Measurements from ENCODE around the gene SETD7.
A peak's percentile ranks its signal among the peaks of the same experiment; 100 is the strongest.
"Not testable (repeated sequence)": the region's sequence is repeated elsewhere in the genome, so short reads cannot be mapped to it uniquely, and the experiment has no call there.

Gene SETD7

GRCh38 chr4:139453371-139454110 lies 102.5 kb downstream of the SETD7 start:
- peaks cover 0 to 23% (median 20%) of the 10 kb centered on the region in 11 experiments; a peak in 21 of 22 replicates for H3K9me3 ChIP-seq (replicated peaks in 1 of 11)
- TF ChIP-seq Cebpa-rat (IDR thresholded peaks at IDR 0.05): no peak; a peak in 3 of 22 replicates
- peak overlapping the region; percentile 85 to 96 (median 93) for H3K27ac ChIP-seq
- H3K4me2 ChIP-seq: peak overlapping the region; percentile 80 to 96 (median 89)
- peaks cover 37 to 48% (median 40%) of the 10 kb centered on the region in 10 experiments for H3K4me1 ChIP-seq
- H3K4me3 ChIP-seq: peak overlapping the region; percentile 79 to 96 (median 90)
- H4K20me1 ChIP-seq: peaks cover 0 to 45% (median 6%) of the 10 kb centered on the region in 11 experiments; a peak in 8 of 22 replicates
- H3K27me3 ChIP-seq: no peaks in the 10 kb centered on the region
- peak overlapping the region; percentile 83 to 95 (median 91) for H3K9ac ChIP-seq
- H3K36me3 ChIP-seq: peaks cover 0 to 34% (median 21%) of the 10 kb centered on the region in 11 experiments; a peak in 12 of 22 replicates

GRCh38 chr4:139453041-139453370 lies 103.0 kb downstream of the SETD7 start:
- Histone ChIP-seq H3K27ac (peak overlapping the region; percentile 85 to 96 (median 93)), H3K9ac (peak overlapping the region; percentile 83 to 95 (median 91)), H4K20me1 (peaks cover 0 to 39% (median 3%) of the 10 kb centered on the region in 11 experiments; a peak in 8 of 22 replicates), H3K9me3 (replicated peaks in 1 of 11) (peaks cover 0 to 29% (median 24%) of the 10 kb centered on the region in 11 experiments; a peak in 21 of 22 replicates), H3K36me3 (peaks cover 0 to 34% (median 20%) of the 10 kb centered on the region in 11 experiments; a peak in 11 of 22 replicates), H3K4me3 (peak overlapping the region; percentile 79 to 96 (median 90)), H3K4me1 (peaks cover 37 to 48% (median 40%) of the 10 kb centered on the region in 10 experiments), H3K4me2 (peak overlapping the region; percentile 68 to 96 (median 88)), H3K27me3 (no peaks in the 10 kb centered on the region)
- TF ChIP-seq Cebpa-rat (IDR thresholded peaks at IDR 0.05): no peak

GRCh38 chr4:139451997-139452396 lies 104.0 kb downstream of the SETD7 start:
- H4K20me1 ChIP-seq: peaks cover 0 to 29% (median 0%) of the 10 kb centered on the region in 11 experiments; a peak in 5 of 22 replicates
- peaks cover 37 to 46% (median 40%) of the 10 kb centered on the region in 10 experiments for H3K4me1 ChIP-seq
- no peaks in the 10 kb centered on the region for H3K27me3 ChIP-seq
- peaks cover 0 to 33% (median 28%) of the 10 kb centered on the region in 11 experiments; a peak in 21 of 22 replicates for H3K9me3 ChIP-seq (replicated peaks in 1 of 11)
- no peak for TF ChIP-seq Cebpa-rat (IDR thresholded peaks at IDR 0.05)
- H3K4me2 ChIP-seq: peak overlapping the region; percentile 68 to 96 (median 88); a peak in 21 of 22 replicates
- H3K4me3 ChIP-seq: peak overlapping the region; percentile 79 to 96 (median 90); a peak in 14 of 20 replicates
- peak overlapping the region in 10 of 11 experiments; percentile 85 to 96 (median 93); a peak in 18 of 22 replicates for H3K27ac ChIP-seq
- peaks cover 0 to 34% (median 21%) of the 10 kb centered on the region in 11 experiments; a peak in 11 of 22 replicates for H3K36me3 ChIP-seq
- H3K9ac ChIP-seq: peak overlapping the region; percentile 83 to 95 (median 91); a peak in 17 of 22 replicates

- H3K4me3 ChIP-seq: no peak overlapping the region
- H3K36me3 ChIP-seq: peaks cover 0 to 42% (median 24%) of the 10 kb centered on the region in 11 experiments; a peak in 14 of 22 replicates
- peaks cover 0 to 15% (median 0%) of the 10 kb centered on the region in 11 experiments; a peak in 5 of 22 replicates for H4K20me1 ChIP-seq
- TF ChIP-seq Cebpa-rat (IDR thresholded peaks at IDR 0.05): no peak
- no peak overlapping the region for H3K27ac ChIP-seq
- H3K9me3 ChIP-seq (replicated peaks in 1 of 11): peaks cover 7 to 43% (median 30%) of the 10 kb centered on the region in 11 experiments; a peak in 21 of 22 replicates
- peaks cover 23 to 32% (median 26%) of the 10 kb centered on the region in 10 experiments for H3K4me1 ChIP-seq
- H3K27me3 ChIP-seq: no peaks in the 10 kb centered on the region
- H3K4me2 ChIP-seq: no peak overlapping the region
- H3K9ac ChIP-seq: no peak overlapping the region
These were observed 105.4 kb downstream of the SETD7 start for GRCh38 chr4:139450586-139450985.

GRCh38 chr4:139447078-139447477 lies 108.9 kb downstream of the SETD7 start:
- not testable (repeated sequence) for H3K27ac ChIP-seq, H3K4me3 ChIP-seq, H3K27me3 ChIP-seq, H3K4me2 ChIP-seq, H4K20me1 ChIP-seq, H3K9ac ChIP-seq
- peaks cover 24 to 66% (median 40%) of the 10 kb centered on the region in 11 experiments; a peak in 21 of 22 replicates for H3K9me3 ChIP-seq (replicated peaks in 1 of 11)
- H3K36me3 ChIP-seq: peaks cover 0 to 47% (median 27%) of the 10 kb centered on the region in 11 experiments; a peak in 15 of 22 replicates
- peaks cover 4 to 13% (median 8%) of the 10 kb centered on the region in 10 experiments for H3K4me1 ChIP-seq

Measured in BLaER1 treated with 17β-estradiol and CSF1 and Interleukin-3, amounts not matched to agents 10 nM and 100 nM (cell line).